ENCODE measurements around the gene CR1.
A peak's percentile ranks its signal among the peaks of the same experiment; 100 is the strongest.
"Not testable (repeated sequence)": the region's sequence is repeated elsewhere in the genome, so short reads cannot be mapped to it uniquely, and the experiment has no call there.

The CR1 gene

DNA sequence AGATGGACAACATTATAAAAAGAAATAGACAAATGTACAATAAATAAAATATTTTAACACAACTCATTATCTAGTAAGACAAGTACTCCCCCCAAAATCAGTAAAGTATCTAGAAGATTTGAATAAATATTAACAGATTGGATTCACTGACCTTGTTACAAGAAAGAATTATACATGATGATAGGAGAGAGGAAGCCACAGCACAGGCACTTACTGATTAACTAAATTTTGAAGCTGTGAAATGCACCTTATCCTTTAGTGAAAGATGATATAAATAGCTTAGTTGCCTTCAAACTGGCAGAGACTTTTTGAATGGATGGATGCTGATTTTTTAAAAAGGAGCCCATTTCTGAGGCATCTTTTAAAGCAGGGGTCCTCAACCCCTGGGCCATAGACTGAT is 8.5 kb downstream of the CR1 start:
- no peak for DNase-seq

DNA sequence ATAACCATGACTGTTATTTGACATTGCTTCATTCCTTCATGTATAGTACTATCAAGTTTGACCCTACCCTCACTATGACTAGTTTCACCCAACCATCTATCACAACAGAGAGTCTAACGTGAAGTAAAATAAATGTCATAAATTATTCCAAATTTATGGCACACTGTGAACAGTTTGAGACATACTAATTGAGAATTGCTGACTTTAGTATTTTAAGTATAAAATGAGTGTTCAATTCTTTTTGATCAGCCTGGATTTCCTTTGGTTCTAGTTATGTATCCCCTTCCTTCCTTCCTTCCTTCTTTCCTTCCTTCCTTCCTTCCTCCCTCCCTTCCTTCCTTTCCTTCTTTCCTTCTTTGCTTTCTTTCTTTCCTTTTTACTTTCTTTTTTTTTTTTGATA is 14.5 kb downstream of the CR1 start:
- DNase-seq, result no peak

DNA sequence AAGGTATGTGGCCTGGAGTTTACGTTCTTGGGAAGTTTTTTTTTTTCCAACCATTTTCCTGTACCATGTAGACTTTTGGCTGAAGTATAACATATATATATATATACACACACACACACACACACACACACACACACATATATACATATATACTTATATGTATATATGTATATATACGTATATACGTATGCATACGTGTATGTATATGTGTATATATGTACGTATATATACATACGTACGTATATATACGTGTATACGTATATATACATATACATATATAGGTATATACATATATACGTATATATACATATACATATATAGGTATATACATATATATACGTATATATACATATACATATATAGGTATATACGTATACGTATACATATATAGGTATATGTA is 18.9 kb downstream of the CR1 start:
- no peak for DNase-seq

GRCh38 chr1:207516729-207517128 is 20.8 kb downstream of the CR1 start:
- DNase-seq, result no peak

DNA sequence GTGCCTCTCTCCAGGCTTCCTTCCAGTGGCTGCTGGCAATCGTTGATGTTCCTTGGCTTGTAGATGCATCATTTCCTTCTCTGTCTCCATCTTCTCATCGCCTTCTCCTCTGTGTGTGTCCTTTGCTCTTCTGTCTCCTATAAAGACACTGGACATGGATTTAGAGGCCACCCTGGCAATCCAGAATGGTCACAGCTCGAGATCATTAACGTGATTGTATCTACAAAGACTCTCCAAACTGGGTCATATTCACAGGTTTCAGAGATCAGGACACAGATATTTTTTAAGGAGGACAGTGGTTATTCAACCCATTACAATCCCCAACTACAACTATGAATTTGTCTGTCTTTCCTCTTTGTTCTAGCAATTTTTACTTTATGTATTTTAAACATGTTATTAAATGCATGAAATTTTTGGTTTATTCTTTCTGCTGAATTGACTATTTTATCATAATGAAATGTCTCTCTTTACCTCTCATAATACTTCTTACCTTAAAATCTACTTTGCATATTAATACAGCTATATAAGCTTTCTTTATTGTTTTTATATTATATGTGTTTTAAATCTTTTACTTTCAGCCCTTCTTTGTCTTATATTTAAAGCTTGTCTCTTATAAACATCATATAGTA is 22.8 kb downstream of the CR1 start:
- DNase-seq, result no peak

DNA sequence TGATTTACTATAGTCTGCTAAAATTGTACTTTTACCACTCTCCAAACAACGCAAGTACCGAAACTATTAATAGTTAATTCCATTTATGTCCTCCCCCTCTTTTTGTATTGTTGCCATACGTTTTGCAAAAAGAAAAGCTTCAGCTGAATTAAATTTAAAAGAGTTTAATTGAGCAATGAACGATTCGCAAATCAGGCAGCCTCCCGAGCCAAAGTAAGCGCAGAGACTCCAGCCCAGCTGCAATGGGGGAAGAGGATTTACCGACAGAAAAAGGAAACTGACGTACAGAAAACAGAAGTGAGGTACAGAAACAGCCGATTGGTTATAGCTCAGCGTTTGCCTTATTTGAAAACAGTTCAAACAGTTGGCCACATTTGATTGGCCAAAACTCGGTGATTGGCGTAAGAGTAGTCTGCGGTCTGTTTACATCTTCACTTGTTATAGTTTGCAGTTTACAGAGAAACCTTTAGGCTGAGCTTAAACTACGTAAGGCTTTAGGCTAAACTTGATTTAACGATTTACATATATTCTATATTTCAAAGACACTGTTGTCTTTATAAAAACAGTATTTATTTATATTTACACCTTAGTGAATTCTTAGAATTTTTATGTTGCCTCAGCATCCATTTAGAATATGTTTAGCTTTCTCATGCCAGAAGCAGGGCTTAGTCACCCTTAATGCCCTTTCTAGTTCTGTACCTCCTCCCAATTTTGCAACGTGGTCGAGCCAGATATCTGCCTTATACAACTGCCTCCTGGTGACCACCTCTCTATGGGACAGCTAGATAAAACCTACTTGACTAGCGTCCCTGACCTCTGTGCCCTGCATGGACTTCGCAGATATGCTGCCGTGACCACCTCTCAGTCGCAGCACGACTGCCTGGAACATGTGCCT is 23.8 kb downstream of the CR1 start:
- DNase-seq, result no peak

GRCh38 chr1:207520400-207521345 is 24.7 kb downstream of the CR1 start:
- not testable (repeated sequence) for DNase-seq

DNA sequence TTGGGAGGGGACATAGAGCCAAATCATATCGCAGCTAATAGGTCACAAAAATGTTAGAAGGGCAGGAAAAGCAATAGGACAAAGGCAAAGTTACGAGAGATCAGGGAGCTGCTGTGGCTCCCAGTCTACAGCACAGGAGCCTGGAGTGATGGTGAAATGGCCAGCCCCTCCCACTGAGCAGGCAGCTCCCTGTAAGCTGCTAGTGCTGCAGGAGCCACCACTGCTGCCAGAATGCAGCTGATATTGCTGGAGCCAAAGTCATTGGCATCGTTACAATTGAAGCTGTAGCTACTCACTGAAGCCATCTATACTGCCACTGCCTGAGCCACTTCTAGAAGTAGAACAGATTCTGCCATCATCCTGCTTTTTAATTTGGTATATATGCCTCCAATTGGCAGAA is 29.3 kb downstream of the CR1 start:
- not testable (repeated sequence) for DNase-seq

DNA sequence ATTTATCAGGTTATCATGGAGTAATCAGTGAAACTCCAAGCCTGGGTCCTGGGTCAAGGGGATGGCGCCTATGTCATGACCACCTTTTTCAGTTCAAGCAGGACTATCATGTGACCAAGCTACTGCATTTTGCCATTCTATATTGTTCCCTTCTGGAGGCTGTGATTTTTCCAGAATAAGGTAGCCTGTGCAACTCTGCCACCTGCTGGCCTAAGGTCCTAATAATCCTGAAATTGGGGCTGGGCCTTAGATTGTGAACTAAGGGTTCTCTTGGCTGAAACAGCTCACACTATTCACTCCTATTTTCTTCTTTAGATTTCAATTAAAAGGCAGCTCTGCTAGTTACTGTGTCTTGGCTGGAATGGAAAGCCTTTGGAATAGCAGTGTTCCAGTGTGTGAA is 32.4 kb downstream of the CR1 start:
- not testable (repeated sequence) for DNase-seq

DNA sequence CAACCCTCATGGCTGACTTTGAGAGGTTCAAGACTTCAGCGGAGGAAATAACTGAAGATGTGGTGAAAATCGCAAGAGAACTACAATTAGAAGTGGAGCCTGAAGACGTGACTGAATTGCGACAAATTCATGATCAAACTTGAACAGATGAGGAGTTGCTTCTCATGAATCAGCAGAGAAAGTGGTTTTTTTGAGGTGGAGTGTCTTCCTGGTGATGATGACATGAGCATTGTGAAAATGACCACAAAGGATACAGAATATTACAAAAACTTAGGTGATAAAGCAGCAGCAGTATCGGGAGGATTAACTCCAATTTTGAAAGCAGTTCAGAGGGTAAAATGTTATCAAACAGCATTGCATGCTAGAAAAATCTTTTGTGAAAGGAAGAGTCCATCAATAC is 40.3 kb downstream of the CR1 start:
- not testable (repeated sequence) for DNase-seq

DNA sequence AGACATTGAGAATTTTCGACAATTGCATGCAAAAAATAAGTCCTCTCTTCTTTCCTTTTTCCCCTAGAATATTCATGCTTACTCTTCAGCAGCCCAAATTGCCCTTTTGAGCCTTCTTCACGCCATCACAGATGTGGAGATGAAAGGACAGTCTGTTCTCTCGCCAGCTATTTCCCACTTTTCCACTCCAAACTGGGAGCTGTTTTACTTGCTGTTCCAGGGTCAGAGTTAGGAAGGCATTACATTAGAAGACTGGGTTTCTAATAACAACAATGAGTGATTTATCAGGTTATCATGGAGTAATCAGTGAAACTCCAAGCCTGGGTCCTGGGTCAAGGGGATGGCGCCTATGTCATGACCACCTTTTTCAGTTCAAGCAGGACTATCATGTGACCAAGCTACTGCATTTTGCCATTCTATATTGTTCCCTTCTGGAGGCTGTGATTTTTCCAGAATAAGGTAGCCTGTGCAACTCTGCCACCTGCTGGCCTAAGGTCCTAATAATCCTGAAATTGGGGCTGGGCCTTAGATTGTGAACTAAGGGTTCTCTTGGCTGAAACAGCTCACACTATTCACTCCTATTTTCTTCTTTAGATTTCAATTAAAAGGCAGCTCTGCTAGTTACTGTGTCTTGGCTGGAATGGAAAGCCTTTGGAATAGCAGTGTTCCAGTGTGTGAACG is 50.9 kb downstream of the CR1 start:
- not testable (repeated sequence) for DNase-seq

DNA sequence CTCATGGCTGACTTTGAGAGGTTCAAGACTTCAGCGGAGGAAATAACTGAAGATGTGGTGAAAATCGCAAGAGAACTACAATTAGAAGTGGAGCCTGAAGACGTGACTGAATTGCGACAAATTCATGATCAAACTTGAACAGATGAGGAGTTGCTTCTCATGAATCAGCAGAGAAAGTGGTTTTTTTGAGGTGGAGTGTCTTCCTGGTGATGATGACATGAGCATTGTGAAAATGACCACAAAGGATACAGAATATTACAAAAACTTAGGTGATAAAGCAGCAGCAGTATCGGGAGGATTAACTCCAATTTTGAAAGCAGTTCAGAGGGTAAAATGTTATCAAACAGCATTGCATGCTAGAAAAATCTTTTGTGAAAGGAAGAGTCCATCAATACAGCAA is 58.9 kb downstream of the CR1 start:
- not testable (repeated sequence) for DNase-seq

DNA sequence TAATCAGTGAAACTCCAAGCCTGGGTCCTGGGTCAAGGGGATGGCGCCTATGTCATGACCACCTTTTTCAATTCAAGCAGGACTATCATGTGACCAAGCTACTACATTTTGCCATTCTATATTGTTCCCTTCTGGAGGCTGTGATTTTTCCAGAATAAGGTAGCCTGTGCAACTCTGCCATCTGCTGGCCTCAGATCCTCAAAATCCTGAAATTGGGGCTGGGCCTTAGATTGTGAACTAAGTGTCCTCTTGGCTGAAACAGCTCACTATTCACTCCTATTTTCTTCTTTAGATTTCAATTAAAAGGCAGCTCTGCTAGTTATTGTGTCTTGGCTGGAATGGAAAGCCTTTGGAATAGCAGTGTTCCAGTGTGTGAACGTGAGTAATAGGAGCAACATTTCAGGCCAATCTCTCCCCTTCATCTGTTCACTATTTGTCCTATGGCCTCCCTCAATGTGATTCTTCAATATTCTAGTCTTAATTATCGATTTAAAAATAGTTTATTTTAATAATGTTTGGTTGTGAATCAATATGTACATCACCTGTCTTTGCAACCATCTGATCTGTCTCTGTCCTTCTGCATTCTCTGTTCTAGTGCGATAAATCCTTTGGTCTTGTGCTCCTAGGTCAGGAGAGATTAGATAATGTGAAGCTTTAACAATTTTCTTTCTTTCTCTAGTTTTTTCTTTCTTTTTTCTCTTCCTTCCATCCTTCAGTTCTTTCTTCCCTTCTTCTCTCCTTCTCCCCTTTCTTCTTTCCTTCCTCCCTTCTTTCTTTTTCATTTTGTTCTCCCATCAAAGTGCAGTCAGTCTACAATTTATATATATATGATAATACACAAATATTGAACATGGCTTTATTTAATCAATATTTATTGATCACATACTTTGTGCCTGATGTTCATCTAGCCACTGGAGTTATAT is 69.8 kb downstream of the CR1 start:
- DNase-seq, result no peak

- DNase-seq, result not testable (repeated sequence)
These were observed 76.0 kb downstream of the CR1 start for GRCh38 chr1:207571926-207572325.

DNA sequence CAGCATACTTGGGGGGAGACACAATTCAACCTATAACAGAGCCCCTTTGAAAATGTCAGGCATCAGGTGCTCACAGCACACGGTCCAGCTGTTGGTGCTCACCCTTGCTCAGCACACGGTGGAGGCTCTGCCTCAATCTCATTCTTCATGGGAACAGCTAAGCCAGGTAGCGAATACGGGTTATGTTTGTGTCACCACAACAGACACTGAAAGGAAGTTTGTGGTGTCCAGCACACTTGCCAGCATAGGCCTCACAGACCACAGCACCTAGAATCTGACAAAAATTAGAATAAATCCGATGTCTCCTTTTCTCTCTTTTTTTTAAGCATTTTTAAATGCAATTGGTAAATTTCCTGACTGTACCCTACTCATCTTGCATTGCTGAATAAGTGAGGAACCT is 77.1 kb downstream of the CR1 start:
- DNase-seq, result not testable (repeated sequence)

- not testable (repeated sequence) for DNase-seq
These were observed 79.4 kb downstream of the CR1 start for GRCh38 chr1:207575381-207575780.

DNA sequence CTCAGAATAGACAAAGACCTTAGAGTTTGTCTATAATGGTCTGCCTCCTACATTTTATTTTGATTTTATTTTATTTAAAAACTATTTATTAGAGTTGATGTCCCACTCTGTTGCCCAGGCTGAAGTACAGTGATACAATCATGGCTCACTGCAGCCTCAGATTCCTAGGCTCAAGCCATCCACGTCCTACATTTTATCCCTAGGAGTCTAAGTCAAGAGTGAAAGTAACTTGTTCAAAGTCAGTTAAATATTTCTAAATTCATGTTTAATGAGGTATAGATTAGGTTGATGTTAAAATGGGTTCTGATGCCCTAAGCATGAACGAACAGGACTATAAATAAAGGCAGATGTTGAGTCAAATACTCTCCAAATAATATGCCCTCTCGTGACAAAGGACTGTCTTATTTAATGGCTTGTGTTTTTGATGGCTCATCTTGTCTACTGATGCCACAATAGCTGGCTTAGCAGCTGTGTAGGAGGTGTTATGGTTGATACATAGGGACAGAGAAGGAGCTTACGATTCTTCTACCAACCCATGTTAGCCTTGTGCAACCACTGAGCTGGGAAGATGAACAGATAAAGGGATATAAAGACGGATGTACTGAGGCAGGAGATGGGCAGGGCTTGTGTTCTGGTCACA is 83.0 kb downstream of the CR1 start:
- DNase-seq, result no peak

- peak; percentile 34 for DNase-seq
These were observed 83.5 kb downstream of the CR1 start for GRCh38 chr1:207579436-207579799.

DNA sequence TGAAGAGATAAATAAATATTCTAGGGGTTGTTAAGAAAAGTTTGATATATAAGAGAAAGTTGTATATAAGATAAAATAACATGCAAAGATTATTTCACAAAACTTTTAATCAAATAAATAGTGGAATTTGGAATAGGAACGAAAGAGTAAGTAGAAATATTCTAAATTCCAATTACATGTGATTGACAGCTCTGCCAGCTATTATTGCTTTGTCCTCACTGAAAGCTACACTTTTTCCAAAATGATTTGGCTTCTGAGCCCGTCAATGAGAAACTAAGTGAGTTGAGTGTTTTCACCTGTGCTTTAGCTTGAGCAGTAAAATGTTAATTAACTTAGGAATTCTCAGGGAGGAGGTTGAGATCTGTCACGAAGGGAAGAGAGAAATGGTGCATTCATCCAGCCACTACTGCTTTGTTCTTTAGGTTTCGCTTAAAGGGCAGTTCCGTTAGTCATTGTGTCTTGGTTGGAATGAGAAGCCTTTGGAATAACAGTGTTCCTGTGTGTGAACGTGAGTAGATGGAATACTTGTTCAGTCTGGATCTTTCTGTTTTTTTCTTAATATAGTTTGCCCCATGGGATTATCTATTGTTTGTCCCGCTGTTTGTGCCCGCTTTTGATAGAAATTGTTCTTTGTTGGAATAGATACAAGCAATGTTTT is 85.7 kb downstream of the CR1 start:
- no peak for DNase-seq

DNA sequence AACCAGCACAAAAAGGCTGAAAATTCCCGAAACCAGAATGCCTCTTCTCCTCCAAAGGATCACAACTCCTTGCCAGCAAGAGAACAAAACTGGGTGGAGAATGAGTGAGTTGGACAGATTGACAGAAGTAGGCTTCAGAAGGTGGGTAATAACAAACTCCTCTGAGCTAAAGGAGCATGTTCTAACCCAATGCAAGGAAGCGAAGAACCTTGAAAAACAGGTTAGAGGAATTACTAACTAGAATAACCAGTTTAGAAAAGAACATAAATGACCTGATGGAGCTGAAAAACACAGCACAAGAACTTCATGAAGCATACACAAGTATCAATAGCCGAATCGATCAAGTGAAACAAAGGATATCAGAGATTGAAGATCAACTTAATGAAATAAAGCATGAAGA is 93.5 kb downstream of the CR1 start:
- not testable (repeated sequence) for DNase-seq
